ENCODE measurements around the gene HMGCR.
A peak's percentile ranks its signal among the peaks of the same experiment; 100 is the strongest.

HMGCR gene

GRCh38 chr5:75340714-75341478 lies 3.9 kb downstream of the HMGCR start:
- no peak for DNase-seq (ENCODE audit: low spot score)

DNA sequence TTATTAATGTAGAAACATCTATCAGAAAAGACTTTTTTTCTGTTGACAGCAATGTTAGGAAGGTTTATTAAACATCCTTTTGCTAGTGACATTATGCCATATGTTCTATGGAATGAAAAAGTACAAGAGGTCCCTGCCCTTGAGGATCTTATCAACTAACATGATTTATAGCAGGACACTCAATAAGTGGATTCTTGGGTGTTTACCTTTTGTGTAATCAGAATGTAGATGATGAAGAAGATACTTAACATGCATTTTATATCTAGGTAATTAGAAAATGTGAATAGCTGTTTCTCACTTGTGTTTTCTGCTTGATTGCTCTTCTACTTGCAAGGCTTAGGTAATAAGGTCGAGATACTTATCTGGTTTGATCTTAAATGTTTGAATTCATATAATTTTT lies 4.9 kb downstream of the HMGCR start:
- DNase-seq (ENCODE audit: low spot score) = no peak

DNA sequence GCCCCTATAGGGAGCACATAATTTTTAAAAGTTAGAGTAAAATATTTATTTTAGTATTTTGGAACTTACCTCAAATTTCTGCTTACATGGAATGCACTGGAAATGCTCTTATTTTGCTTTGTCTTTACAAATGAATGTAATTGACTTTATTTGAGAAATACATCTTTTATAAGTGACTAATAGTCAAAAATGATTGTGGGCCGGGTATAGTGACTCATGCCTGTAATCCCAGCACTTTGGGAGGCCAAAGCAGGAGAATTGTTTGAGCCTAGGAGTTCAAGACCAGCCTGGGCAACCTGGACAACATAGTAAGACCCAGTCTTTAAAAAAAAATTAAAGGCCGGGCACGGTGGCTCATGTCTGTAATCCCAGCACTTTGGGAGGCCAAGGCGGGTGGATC lies 5.8 kb downstream of the HMGCR start:
- DNase-seq (ENCODE audit: low spot score) = no peak

- DNase-seq (ENCODE audit: low spot score) = no peak
Measured at GRCh38 chr5:75348241-75348640, 11.2 kb downstream of the HMGCR start.

DNA sequence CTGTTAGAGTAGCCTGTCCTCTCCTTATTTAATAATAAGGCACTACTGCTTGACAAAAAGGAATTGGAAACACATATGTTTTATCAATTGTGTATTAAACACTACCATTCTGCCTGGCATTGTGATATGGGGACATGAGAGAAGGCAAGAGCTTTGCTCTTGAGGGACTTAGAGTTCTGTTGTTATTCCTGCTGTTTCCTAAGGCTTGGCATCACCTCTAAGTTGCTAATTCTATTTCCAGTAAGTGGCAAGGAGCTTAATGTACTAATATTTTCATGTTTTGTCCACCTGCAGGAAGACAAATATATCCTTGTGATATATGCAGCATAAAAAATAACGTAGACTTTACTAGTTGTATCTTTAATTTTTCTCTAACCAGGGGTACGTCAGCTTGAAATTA lies 12.6 kb downstream of the HMGCR start:
- no peak for DNase-seq (ENCODE audit: low spot score)

- no peak for DNase-seq (ENCODE audit: low spot score)
Measured at GRCh38 chr5:75351139-75351926, 14.3 kb downstream of the HMGCR start.

DNA sequence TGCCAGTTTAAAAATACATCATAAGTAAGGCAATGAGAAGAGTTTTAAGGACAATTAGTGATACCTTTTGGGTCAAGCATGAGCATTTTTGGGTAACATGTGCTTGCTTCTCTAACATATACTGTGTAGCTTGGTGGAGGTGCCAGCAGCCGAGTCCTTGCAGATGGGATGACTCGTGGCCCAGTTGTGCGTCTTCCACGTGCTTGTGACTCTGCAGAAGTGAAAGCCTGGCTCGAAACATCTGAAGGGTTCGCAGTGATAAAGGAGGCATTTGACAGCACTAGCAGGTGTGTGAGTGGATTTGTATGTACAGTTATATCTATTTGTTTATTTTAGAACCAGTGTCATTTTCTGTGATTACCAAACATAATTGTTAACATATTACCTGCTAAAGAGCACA lies 18.2 kb downstream of the HMGCR start:
- DNase-seq (ENCODE audit: low spot score) = no peak

DNA sequence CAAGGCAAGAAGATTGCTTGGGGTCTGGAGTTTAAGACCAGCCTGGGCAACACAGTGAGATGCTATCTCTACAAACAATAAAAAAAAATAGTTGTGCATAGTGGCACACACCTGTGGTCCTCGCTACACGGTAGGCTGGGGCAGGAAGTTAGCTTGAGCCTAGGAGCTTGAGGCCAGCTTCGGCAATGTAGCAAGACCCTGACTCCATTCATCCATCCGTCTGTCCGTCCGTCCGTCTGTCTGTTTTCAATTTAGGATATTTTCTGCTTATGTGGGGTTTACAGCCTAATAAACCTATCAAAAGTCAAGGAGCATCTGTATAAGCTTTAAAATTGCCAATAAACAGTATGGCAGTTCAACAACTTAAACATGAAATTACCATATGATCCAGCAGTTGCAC lies 19.7 kb downstream of the HMGCR start:
- no peak for DNase-seq (ENCODE audit: low spot score)

- DNase-seq (ENCODE audit: low spot score) = no peak
Measured at GRCh38 chr5:75358117-75358516, 21.1 kb downstream of the HMGCR start.

DNA sequence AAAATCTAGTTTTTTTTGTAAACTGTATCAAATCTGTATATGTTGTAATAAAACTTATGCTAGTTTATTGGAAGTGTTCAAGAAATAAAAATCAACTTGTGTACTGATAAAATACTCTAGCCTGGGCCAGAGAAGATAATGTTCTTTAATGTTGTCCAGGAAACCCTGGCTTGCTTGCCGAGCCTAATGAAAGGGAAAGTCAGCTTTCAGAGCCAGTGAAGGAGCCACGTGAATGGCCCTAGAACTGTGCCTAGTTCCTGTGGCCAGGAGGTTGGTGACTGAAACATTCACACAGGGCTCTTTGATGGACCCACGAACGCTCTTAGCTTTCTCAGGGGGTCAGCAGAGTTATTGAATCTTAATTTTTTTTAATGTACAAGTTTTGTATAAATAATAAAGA lies 24.3 kb downstream of the HMGCR start:
- no peak for DNase-seq (ENCODE audit: low spot score)

DNA sequence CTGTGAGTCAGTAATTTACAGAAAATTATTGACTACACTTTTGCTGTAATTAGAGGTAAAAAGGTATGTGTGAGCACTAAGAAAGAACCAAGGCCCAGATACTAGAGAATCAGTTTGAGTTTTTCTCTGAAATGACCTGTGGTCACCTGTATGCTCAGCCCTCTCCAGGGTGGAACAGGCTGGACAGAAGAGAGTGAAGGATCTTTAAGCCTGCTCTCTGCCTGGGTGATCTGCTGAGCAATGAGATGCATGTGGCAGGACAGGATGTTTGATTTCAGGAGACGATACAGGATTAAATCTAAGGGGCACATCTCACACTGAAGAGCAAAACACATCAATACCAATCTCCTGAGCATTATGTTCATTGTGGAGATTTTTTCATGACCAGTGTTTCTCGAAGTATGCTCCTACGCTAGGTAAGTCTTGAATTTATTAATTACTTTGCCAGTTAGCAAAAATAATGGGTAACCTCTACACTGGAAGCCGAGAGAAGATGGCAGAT lies 25.5 kb downstream of the HMGCR start:
- DNase-seq (ENCODE audit: low spot score) = no peak

GRCh38 chr5:75363111-75363510 lies 26.1 kb downstream of the HMGCR start:
- DNase-seq (ENCODE audit: low spot score) = no peak

DNA sequence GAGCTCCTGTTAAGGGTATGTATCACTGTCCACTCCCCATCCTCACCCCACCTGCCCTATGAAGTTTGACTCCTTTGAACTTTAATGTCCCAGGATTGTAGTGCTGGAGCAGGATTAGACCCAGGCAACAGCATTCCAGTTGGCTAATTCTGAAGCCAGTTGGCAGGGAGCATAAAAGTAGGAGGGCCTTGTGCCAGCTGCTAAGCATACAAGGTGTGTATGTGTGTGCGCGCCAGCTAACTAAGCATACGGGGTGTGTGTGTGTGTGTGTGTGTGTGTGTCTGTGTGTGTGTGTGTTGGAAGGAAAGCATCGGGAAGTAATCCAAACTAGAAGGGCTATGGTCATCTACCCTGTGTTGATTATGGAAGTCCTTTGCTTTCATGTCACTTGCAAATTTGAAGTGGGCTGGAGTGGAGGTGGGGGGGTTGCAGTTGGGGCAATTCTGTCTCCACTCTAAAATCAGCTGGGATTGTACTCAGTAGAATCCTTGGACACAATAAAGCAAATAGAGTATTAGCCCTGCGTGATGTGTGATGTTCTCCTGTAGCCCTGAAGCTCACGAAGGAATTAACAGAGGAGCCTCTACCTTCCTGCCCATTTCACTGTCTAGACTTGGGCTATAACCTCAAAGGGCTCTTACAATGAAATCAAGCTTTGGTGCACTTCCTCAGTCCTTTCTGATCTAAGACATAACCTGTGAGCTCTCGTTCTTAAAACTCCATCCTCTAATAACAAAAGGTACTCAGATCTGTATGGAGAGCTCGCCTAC lies 26.9 kb downstream of the HMGCR start:
- peak; percentile 25 for DNase-seq (ENCODE audit: low spot score)

- no peak for DNase-seq (ENCODE audit: low spot score)
Measured at GRCh38 chr5:75364571-75365280, 27.7 kb downstream of the HMGCR start.

GRCh38 chr5:75365740-75366139 lies 28.7 kb downstream of the HMGCR start:
- no peak for DNase-seq (ENCODE audit: low spot score)

GRCh38 chr5:75366787-75367186 lies 29.8 kb downstream of the HMGCR start:
- DNase-seq (ENCODE audit: low spot score) = no peak

DNA sequence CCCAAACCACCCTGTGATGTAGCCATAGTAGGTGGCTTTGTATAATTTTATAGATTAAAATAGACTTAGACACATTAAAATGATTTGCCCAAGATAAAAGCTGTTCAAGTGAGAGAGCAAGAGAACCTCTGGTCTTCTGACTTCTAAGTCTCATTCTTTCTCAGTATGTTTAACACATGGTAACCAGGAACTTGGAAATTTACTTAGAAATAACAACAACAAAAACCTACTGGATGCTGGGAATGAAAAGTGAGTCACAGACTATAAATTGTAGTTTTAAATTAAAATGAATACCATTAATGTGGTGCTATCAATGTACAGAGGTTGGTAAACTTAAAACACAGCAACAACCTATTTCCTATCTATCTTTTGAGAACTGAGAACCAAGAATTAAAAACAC lies 30.4 kb downstream of the HMGCR start:
- no peak for DNase-seq (ENCODE audit: low spot score)

DNA sequence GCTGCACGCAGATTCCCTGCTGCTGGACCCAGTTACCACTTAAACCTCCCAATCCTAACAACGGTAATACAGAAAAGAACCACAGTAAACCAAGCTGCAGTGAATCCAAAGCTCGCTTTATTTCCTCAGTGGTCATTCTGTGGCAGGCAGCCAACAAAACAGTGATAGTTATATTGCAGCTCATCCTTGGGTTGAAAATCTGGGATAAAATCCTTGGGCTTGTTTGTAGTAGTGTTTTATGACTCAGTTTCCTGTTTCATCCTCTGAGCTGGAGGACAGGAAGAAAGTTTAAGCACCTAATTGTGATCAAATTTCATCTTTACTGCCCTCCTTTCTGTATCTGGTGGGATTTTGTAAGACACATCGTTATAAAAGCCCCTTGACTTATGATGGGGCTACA lies 31.4 kb downstream of the HMGCR start:
- DNase-seq (ENCODE audit: low spot score) = no peak

DNA sequence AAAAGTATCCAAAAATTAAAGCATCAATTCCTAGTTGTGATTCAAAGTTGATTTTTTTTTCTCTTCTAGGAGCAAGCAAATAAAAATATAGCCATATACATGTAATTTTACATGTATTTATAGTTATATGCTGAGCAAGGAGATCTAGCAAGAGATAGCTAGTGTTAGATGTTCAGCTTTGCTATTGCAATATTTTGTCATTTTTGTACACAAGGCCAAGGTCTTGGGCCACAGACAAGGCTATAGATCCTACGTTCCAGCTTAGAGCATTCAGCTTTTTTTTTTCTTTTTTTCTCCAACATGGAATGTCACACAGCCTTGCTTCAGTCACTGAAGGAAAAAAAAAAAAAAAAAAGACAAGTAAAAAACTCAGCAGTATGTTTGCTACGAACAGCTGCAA lies 36.8 kb downstream of the HMGCR start:
- no peak for DNase-seq (ENCODE audit: low spot score)

- no peak for DNase-seq (ENCODE audit: low spot score)
Measured at GRCh38 chr5:75374394-75374814, 37.4 kb downstream of the HMGCR start.

GRCh38 chr5:75375414-75375813 lies 38.4 kb downstream of the HMGCR start:
- DNase-seq (ENCODE audit: low spot score) = no peak

DNA sequence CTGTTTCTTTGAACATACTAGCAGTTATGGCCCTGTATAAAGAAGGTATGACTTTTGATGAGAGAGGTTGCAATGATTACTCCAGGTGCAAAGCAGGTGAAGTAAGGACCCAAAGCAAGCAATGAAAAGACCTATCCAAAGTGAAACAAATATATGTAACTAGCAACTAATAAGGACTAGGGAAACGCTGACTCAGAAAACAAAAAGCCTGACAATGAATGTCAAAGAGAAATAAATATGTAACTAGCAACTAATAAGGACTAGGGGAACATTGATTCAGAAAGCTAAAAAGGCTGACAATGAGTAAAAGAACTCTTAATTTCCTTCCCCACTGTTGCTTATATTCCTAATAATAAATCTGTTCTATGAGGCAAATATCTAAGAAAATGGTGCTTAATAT lies 43.1 kb downstream of the HMGCR start:
- no peak for DNase-seq (ENCODE audit: low spot score)
